GM12878 (cell line): ENCODE measurements around the gene PYHIN1.

Experiments
- CBFB ChIP-seq: IDR thresholded peaks from 2 replicates; pipeline ENCODE4 v1.6.1; 2016; ENCODE audit warnings: antibody characterized with exemption, low read depth
- CEBPB ChIP-seq, 2 experiments: fragments of 150-350 bp in 1 of 2; IDR thresholded peaks; 2 replicates each; pipeline ENCODE4 v1.6.1; 2012 to 2014; ENCODE audit warnings: low read depth in 2 of 2, low read length in 2 of 2, borderline replicate concordance in 1 of 2, inconsistent platforms in 1 of 2
- CTCF ChIP-seq, 3 experiments: IDR thresholded peaks in 2 of 3; conservative IDR thresholded peaks in 1 of 3; 2 replicates each; pipeline ENCODE4 v1.5.1; 2011; ENCODE audit warnings: low read depth in 3 of 3, low read length in 3 of 3, mild to moderate bottlenecking in 3 of 3, control low read depth in 2 of 3, moderate library complexity in 2 of 3, inconsistent platforms in 1 of 3, mixed read lengths in 1 of 3; ENCODE audit not compliant: control insufficient read depth in 2 of 3, insufficient read depth in 1 of 3; ENCODE audit errors: extremely low read depth in 1 of 3
- E4F1 ChIP-seq: fragments of 450-650 bp; IDR thresholded peaks from 2 replicates; pipeline ENCODE4 v1.6.1; 2018; ENCODE audit warnings: borderline replicate concordance, mild to moderate bottlenecking; ENCODE audit not compliant: partially characterized antibody
- EP300 ChIP-seq, 2 experiments: fragments of 150-350 bp in 1 of 2; IDR thresholded peaks; 2 replicates each; pipeline ENCODE4 v1.6.1; 2011 to 2012; ENCODE audit warnings: low read depth in 2 of 2, low read length in 2 of 2, borderline replicate concordance in 1 of 2, improper control_type of control experiment in 1 of 2, inconsistent platforms in 1 of 2; ENCODE audit not compliant: control insufficient read depth in 1 of 2
- JUNB ChIP-seq: IDR thresholded peaks from 2 replicates; pipeline ENCODE4 v1.6.1; 2016; ENCODE audit warnings: antibody characterized with exemption, mild to moderate bottlenecking
- MLLT1 ChIP-seq: fragments of 450-650 bp; IDR thresholded peaks from 2 replicates; pipeline ENCODE4 v1.6.1; 2016; ENCODE audit warnings: mild to moderate bottlenecking
- MXI1 ChIP-seq: fragments of 150-350 bp; IDR thresholded peaks from 2 replicates; pipeline ENCODE4 v1.6.1; 2011; ENCODE audit warnings: low read depth, mild to moderate bottlenecking, inconsistent platforms, low read length, improper control_type of control experiment
- NKRF ChIP-seq: fragments of 450-650 bp; conservative IDR thresholded peaks from 2 replicates; pipeline ENCODE4 v1.6.1; 2017; ENCODE audit warnings: mild to moderate bottlenecking, moderate library complexity
- POLR2A ChIP-seq: IDR thresholded peaks from 2 replicates; pipeline ENCODE4 v1.6.1; 2011; ENCODE audit warnings: low read depth, mild to moderate bottlenecking, low read length
- POLR2AphosphoS5 ChIP-seq: IDR thresholded peaks from 2 replicates; pipeline ENCODE4 v1.6.1; 2011; ENCODE audit warnings: mild to moderate bottlenecking, low read length, inconsistent platforms
- TARDBP ChIP-seq: IDR thresholded peaks from 2 replicates; pipeline ENCODE4 v1.6.1; 2016; ENCODE audit warnings: borderline replicate concordance
- TBL1XR1 ChIP-seq: IDR thresholded peaks from 2 replicates; pipeline ENCODE4 v1.6.1; 2012; ENCODE audit warnings: low read depth, low read length, improper control_type of control experiment
- ZNF217 ChIP-seq: fragments of 450-650 bp; IDR thresholded peaks from 2 replicates; pipeline ENCODE4 v1.6.1; 2017; ENCODE audit warnings: antibody characterized with exemption, mild to moderate bottlenecking

- TF ChIP-seq NKRF (no peak), POLR2A (no peak), TBL1XR1 (no peak), ZNF217 (no peak), CTCF (IDR thresholded peaks at IDR 0.05 in 2 of 3, conservative IDR thresholded peaks at IDR 0.05 in 1 of 3; ENCODE audit: control insufficient read depth in 2 of 3, extremely low read depth in 1 of 3, insufficient read depth in 1 of 3, low read depth in 3 of 3, low read length in 3 of 3) (no peak), POLR2AphosphoS5 (no peak), E4F1 (no peak), CBFB (no peak), TARDBP (no peak), EP300 (IDR thresholded peaks at IDR 0.05; ENCODE audit: borderline replicate concordance in 1 of 2, control insufficient read depth in 1 of 2, low read depth in 2 of 2, low read length in 2 of 2) (no peak), JUNB (no peak), MXI1 (no peak), MLLT1 (no peak), CEBPB (IDR thresholded peaks at IDR 0.05; ENCODE audit: borderline replicate concordance in 1 of 2, low read depth in 2 of 2, low read length in 2 of 2) (no peak)
These were observed 37.7 kb upstream of the PYHIN1 start for GRCh38 chr1:158893654-158894053.
